Left kidney (tissue), 2 donors: ENCODE results near the gene ACER1. TPM values are rescaled to one million over a fixed set of nuclear protein-coding genes. Genes with fewer than 3 reads are reported as not detected.
"Not testable (repeated sequence)": the region's sequence is repeated elsewhere in the genome, so short reads cannot be mapped to it uniquely, and the experiment has no call there.

Experiments used
- DNase-seq: peaks from one replicate; pipeline ENCODE4 v3.0.0-alpha.2; 2013
- polyA plus RNA-seq: library from polyadenylated mRNA; unstranded; fragments of 120-200 nt; gene quantifications from one replicate; pipeline ENCODE4 v1.2.1, GENCODE V29; 2013; ENCODE audit not compliant: insufficient read length

The ACER1 gene
- polyA plus RNA-seq, 1 donor, result not detected

GRCh38 chr19:6357174-6357573 is 23.8 kb upstream of the ACER1 start:
- DNase-seq, result no peak

GRCh38 chr19:6355321-6356040 is 22.1 kb upstream of the ACER1 start:
- not testable (repeated sequence) for DNase-seq

GRCh38 chr19:6354098-6354674 is 20.8 kb upstream of the ACER1 start:
- no peak for DNase-seq

GRCh38 chr19:6352381-6353165 is 19.2 kb upstream of the ACER1 start:
- no peak for DNase-seq

- DNase-seq, result no peak
These were observed 17.3 kb upstream of the ACER1 start for GRCh38 chr19:6350688-6351087.

- DNase-seq, result not testable (repeated sequence)
These were observed 15.9 kb upstream of the ACER1 start for GRCh38 chr19:6349271-6349670.

- DNase-seq, result no peak
These were observed 10.1 kb upstream of the ACER1 start for GRCh38 chr19:6343462-6343861.

- no peak for DNase-seq
These were observed 7.2 kb upstream of the ACER1 start for GRCh38 chr19:6340493-6341201.

GRCh38 chr19:6334490-6335285 is 1.3 kb upstream of the ACER1 start:
- DNase-seq, result no peak

GRCh38 chr19:6326815-6327214 is 6.6 kb downstream of the ACER1 start:
- DNase-seq, result no peak

GRCh38 chr19:6325614-6326013 is 7.8 kb downstream of the ACER1 start:
- no peak for DNase-seq

- no peak for DNase-seq
These were observed 8.7 kb downstream of the ACER1 start for GRCh38 chr19:6324757-6325156.

GRCh38 chr19:6322284-6322683 is 11.1 kb downstream of the ACER1 start:
- no peak for DNase-seq

- DNase-seq, result no peak
These were observed 14.0 kb downstream of the ACER1 start for GRCh38 chr19:6319376-6319775.

GRCh38 chr19:6318772-6319171 is 14.6 kb downstream of the ACER1 start:
- no peak for DNase-seq

- not testable (repeated sequence) for DNase-seq
These were observed 17.8 kb downstream of the ACER1 start for GRCh38 chr19:6315646-6316045.

GRCh38 chr19:6313398-6313969 is 19.9 kb downstream of the ACER1 start:
- no peak for DNase-seq

GRCh38 chr19:6312018-6312417 is 21.4 kb downstream of the ACER1 start:
- no peak for DNase-seq

GRCh38 chr19:6298413-6298812 is 35.0 kb downstream of the ACER1 start:
- DNase-seq, result no peak

GRCh38 chr19:6297202-6297601 is 36.2 kb downstream of the ACER1 start:
- DNase-seq, result no peak

GRCh38 chr19:6292006-6292405 is 41.4 kb downstream of the ACER1 start:
- DNase-seq, result no peak
